HCT116 (cell line): ENCODE results near the gene SNRPF. TPM values are rescaled to one million over a fixed set of nuclear protein-coding genes. Genes with fewer than 3 reads are reported as not detected.

ENCODE experiments used
- ATAC-seq: fragments of 200-7000 bp; cut with Tn5 transposase; 2 replicates; pipeline ENCODE4 v1.9.1; 2020; ENCODE audit warnings: mild to moderate bottlenecking, moderate library complexity
- BruUV-seq: library from RNA; stranded (reverse); fragments of 400-500 nt; replicated peaks from 2 replicates; lab custom pipeline; 2021; lab: Mats Ljungman, UMichigan
- CTCF ChIA-PET: fragments of 300-600 bp; sonication (Branson Sonifier 250); formaldehyde crosslinking; loops from one replicate; lab custom pipeline; 2021; ENCODE audit warnings: antibody characterized with exemption; lab: Charles Lee
- POLR2A ChIA-PET: fragments of 300-600, 350-600 bp; sonication (Branson Sonifier 250); formaldehyde crosslinking; loops from one replicate; lab custom pipeline; 2021; ENCODE audit warnings: antibody characterized with exemption; lab: Charles Lee
- RAD21 ChIA-PET, 2 experiments: fragments of 300-600 bp; sonication (Branson Sonifier 250); formaldehyde crosslinking; loops; one replicate each; lab custom pipeline; 2023; ENCODE audit warnings: low total read pairs in 2 of 2; ENCODE audit not compliant: uncharacterized antibody in 2 of 2, unreplicated experiment in 2 of 2, low non-redundant PET in 1 of 2; lab: Charles Lee
- DNase-seq: peaks from one replicate; pipeline ENCODE4 v3.0.0-alpha.2; 2010; ENCODE audit warnings: low read depth, low spot score
- H2AFZ ChIP-seq: fragments of 200-600 bp; shearing (Covaris generic), sonication (generic); 2 replicates; pipeline ENCODE4 v1.6.1; 2017; ENCODE audit warnings: low read depth, mixed run types, mixed read lengths, antibody characterized with exemption, low read length; ENCODE audit not compliant: poor library complexity, severe bottlenecking
- H3K27ac ChIP-seq: 2 replicates; pipeline ENCODE4 v1.5.1; 2012; ENCODE audit warnings: low read depth, low read length
- H3K27me3 ChIP-seq: fragments of 200-600 bp; sonication (generic); 2 replicates; pipeline ENCODE4 v1.6.1; 2016; ENCODE audit warnings: mixed run types, low read length, mixed read lengths; ENCODE audit not compliant: insufficient read depth
- H3K36me3 ChIP-seq, 2 experiments: fragments of 200-500 bp in 1 of 2; fragments of 200-600 bp in 1 of 2; sonication (Bioruptor generic) in 1 of 2; sonication (generic) in 1 of 2; 2 replicates each; pipeline versions ENCODE4 v1.5.1 to v1.6.1; 2014 to 2016; ENCODE audit warnings: low read length in 2 of 2, inconsistent platforms in 1 of 2, mixed read lengths in 1 of 2, mixed run types in 1 of 2; ENCODE audit not compliant: insufficient read depth in 2 of 2, control insufficient read depth in 1 of 2
- H3K4me1 ChIP-seq, 2 experiments: fragments of 200-600 bp in 1 of 2; sonication (generic) in 1 of 2; 2 replicates each; pipeline versions ENCODE4 v1.5.1 to v1.6.1; 2012 to 2017; ENCODE audit warnings: low read length in 2 of 2, inconsistent platforms in 1 of 2, mild to moderate bottlenecking in 1 of 2, mixed read lengths in 1 of 2, mixed run types in 1 of 2, moderate library complexity in 1 of 2; ENCODE audit not compliant: insufficient read depth in 2 of 2, control insufficient read depth in 1 of 2
- H3K4me2 ChIP-seq: fragments of 200-600 bp; sonication (generic); 2 replicates; pipeline ENCODE4 v1.6.1; 2017; ENCODE audit warnings: mixed run types, low read length, mixed read lengths
- H3K4me3 ChIP-seq, 2 experiments: fragments of 200-600 bp in 1 of 2; sonication (generic) in 1 of 2; replicated peaks in 1 of 2; 2 replicates each; pipeline ENCODE4 v1.5.1; 2011 to 2016; ENCODE audit warnings: low read length in 2 of 2, control low read depth in 1 of 2, low read depth in 1 of 2, mild to moderate bottlenecking in 1 of 2, mixed read lengths in 1 of 2, mixed run types in 1 of 2
- H3K79me2 ChIP-seq: fragments of 200-600 bp; sonication (generic); 2 replicates; pipeline ENCODE4 v1.6.1; 2017; ENCODE audit warnings: mild to moderate bottlenecking, mixed run types, low read length, moderate library complexity, mixed read lengths; ENCODE audit not compliant: insufficient read depth
- H3K9ac ChIP-seq: fragments of 200-600 bp; sonication (generic); 2 replicates; pipeline ENCODE4 v1.6.1; 2016; ENCODE audit warnings: low read length, mixed read lengths
- H3K9me2 ChIP-seq: fragments of 200-600 bp; sonication (generic), shearing (Covaris generic); 2 replicates; pipeline ENCODE4 v1.6.1; 2017; ENCODE audit warnings: mixed run types, mild to moderate bottlenecking, moderate library complexity; ENCODE audit not compliant: insufficient read depth
- H3K9me3 ChIP-seq, 2 experiments: fragments of 200-500 bp in 1 of 2; fragments of 200-600 bp in 1 of 2; sonication (Bioruptor generic) in 1 of 2; sonication (generic) in 1 of 2; 2 replicates each; pipeline ENCODE4 v1.6.1; 2014 to 2017; ENCODE audit warnings: low read length in 2 of 2, mixed read lengths in 2 of 2, inconsistent platforms in 1 of 2, low read depth in 1 of 2, mild to moderate bottlenecking in 1 of 2, mixed run types in 1 of 2, moderate library complexity in 1 of 2; ENCODE audit not compliant: control insufficient read depth in 1 of 2, insufficient read depth in 1 of 2
- H4K20me1 ChIP-seq: fragments of 200-600 bp; sonication (generic), shearing (Covaris generic); 2 replicates; pipeline ENCODE4 v1.6.1; 2017; ENCODE audit warnings: mixed run types, mild to moderate bottlenecking, moderate library complexity; ENCODE audit not compliant: insufficient read depth
- ATF3 ChIP-seq: IDR thresholded peaks from 2 replicates; pipeline ENCODE4 v1.6.1; 2012
- ELF1 ChIP-seq: IDR thresholded peaks from 2 replicates; pipeline ENCODE4 v1.6.1; 2012; ENCODE audit warnings: low read depth, borderline replicate concordance
- EZH2phosphoT487 ChIP-seq: fragments of 200-600 bp; IDR thresholded peaks from 2 replicates; pipeline ENCODE4 v1.6.1; 2018; ENCODE audit warnings: antibody characterized with exemption, borderline replicate concordance
- POLR2A ChIP-seq: IDR thresholded peaks from 2 replicates; pipeline ENCODE4 v1.7.0; 2011; ENCODE audit warnings: borderline replicate concordance; ENCODE audit not compliant: insufficient read depth, insufficient read length; ENCODE audit errors: extremely low read depth
- SP1 ChIP-seq: IDR thresholded peaks from 2 replicates; pipeline ENCODE4 v1.6.1; 2012; ENCODE audit warnings: low read depth
- ZFX ChIP-seq: fragments of 450-650 bp; IDR thresholded peaks from 2 replicates; pipeline ENCODE4 v1.6.1; 2017
- intact Hi-C: fragments of 100-400 bp; cut with micrococcal nuclease; formaldehyde crosslinking; loops from 2 replicates; pipeline ENCODE4 v1.10.0; 2022
- total RNA-seq: library from RNA; stranded (reverse); gene quantifications from one replicate; pipeline ENCODE4 v1.2.1, GENCODE V29; 2021; ENCODE audit not compliant: unreplicated experiment

The SNRPF gene
- total RNA-seq, 1 experiment from 2014 or later, result 56.3 TPM

DNA sequence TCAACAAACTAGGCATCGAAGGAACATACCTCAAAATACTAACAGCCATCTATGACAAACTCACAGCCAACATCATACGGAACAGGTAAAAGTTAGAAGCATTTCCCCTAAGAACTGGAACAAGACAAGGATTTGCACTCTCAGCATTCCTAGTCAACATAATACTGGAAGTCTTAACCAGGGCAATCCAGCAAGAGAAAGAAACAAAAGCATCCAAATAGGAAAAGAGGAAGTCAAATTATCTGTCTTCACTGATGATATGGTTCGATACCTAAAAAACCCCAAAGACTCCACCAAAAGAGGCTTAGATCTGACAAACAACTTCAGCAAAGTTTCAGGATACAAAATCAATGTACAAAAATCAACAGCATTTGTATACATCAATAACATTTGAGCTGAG lies 51.1 kb downstream of the SNRPF start:
- POLR2A ChIA-PET, result no interaction called here
- Histone ChIP-seq H3K27me3 (no peaks in the 10 kb centered on the region), H4K20me1 (no peaks in the 10 kb centered on the region), H3K27ac (no peak overlapping the region), H3K4me1 (no peaks in the 10 kb centered on the region), H3K4me3 (no peak overlapping the region), H3K9me2 (no peaks in the 10 kb centered on the region), H3K9ac (no peak overlapping the region), H3K79me2 (no peaks in the 10 kb centered on the region), H3K36me3 (no peaks in the 10 kb centered on the region), H3K4me2 (no peak overlapping the region), H2AFZ (no peak overlapping the region), H3K9me3 (0 out of 4 replicates have a peak, but pooled peaks cover 3% of the 10 kb centered on the region in 2 experiments)
- ATAC-seq (no peak), DNase-seq (no peak)
- BruUV-seq, result no TSS peak
- no peak for TF ChIP-seq ZFX
- no peak for TF ChIP-seq ATF3
- TF ChIP-seq EZH2phosphoT487, result no peak
- TF ChIP-seq ELF1, result no peak
- TF ChIP-seq SP1, result no peak
- no peak for TF ChIP-seq POLR2A
- intact Hi-C loops, result no loop called here
- CTCF ChIA-PET, result no interaction called here
- RAD21 ChIA-PET, result no interaction called here

Other genes starting within 250 kb of the SNRPF start
- gene NTN4, start 68.2 kb upstream of the SNRPF start, total RNA-seq, result 4.3 TPM
- 0.27 TPM for gene CCDC38, start 83.7 kb downstream of the SNRPF start, total RNA-seq
- 3.0 TPM for gene AMDHD1, start 84.4 kb downstream of the SNRPF start, total RNA-seq
- gene HAL, start 137.4 kb downstream of the SNRPF start, total RNA-seq, result 1.8 TPM
- 163 TPM for gene LTA4H, start 176.6 kb downstream of the SNRPF start, total RNA-seq